HG03025 (cell line): ENCODE measurements around the gene IGFBP2.

Experiments
- ATAC-seq: cut with Tn5 transposase; IDR thresholded peaks from one replicate; pipeline ENCODE4 v1.9.1; 2021; ENCODE audit warnings: mild to moderate bottlenecking, moderate library complexity; ENCODE audit not compliant: unreplicated experiment, low FRiP score

IGFBP2 gene

GRCh38 chr2:216615298-216616082 is 17.7 kb upstream of the IGFBP2 start:
- no peak for ATAC-seq

GRCh38 chr2:216616083-216616678 is 17.0 kb upstream of the IGFBP2 start:
- no peak for ATAC-seq

GRCh38 chr2:216617159-216617815 is 15.9 kb upstream of the IGFBP2 start:
- no peak for ATAC-seq

- no peak for ATAC-seq
These were observed 14.4 kb upstream of the IGFBP2 start for GRCh38 chr2:216618785-216619184.

GRCh38 chr2:216619411-216620393 is 13.5 kb upstream of the IGFBP2 start:
- ATAC-seq, result no peak

- no peak for ATAC-seq
These were observed 12.4 kb upstream of the IGFBP2 start for GRCh38 chr2:216620786-216621185.

GRCh38 chr2:216621292-216621691 is 11.9 kb upstream of the IGFBP2 start:
- ATAC-seq, result no peak

GRCh38 chr2:216622526-216622925 is 10.7 kb upstream of the IGFBP2 start:
- ATAC-seq, result no peak

- no peak for ATAC-seq
These were observed 9.0 kb upstream of the IGFBP2 start for GRCh38 chr2:216624251-216624650.

- ATAC-seq, result no peak
These were observed 6.9 kb upstream of the IGFBP2 start for GRCh38 chr2:216626168-216626874.

- ATAC-seq, result no peak
These were observed 6.4 kb upstream of the IGFBP2 start for GRCh38 chr2:216626875-216627245.

GRCh38 chr2:216629784-216630183 is 3.4 kb upstream of the IGFBP2 start:
- no peak for ATAC-seq

GRCh38 chr2:216632346-216632951 is 771 bp upstream of the IGFBP2 start:
- ATAC-seq, result no peak

- no peak for ATAC-seq
These were observed 573 bp downstream of the IGFBP2 start for GRCh38 chr2:216633616-216634369.

GRCh38 chr2:216634370-216635148 is 1.3 kb downstream of the IGFBP2 start:
- ATAC-seq, result no peak

GRCh38 chr2:216635171-216635570 is 2.0 kb downstream of the IGFBP2 start:
- no peak for ATAC-seq

GRCh38 chr2:216635701-216636550 is 2.7 kb downstream of the IGFBP2 start:
- no peak for ATAC-seq
